HEK293 (cell line): Measurements from ENCODE around the gene B3GALT5.

ENCODE experiments used
- CTCF ChIP-seq: fragments of 450-650 bp; formaldehyde crosslinking; IDR thresholded peaks from 2 replicates; pipeline ENCODE4 v1.5.1; 2016; ENCODE audit warnings: missing biosample characterization, missing genetic modification characterization
- KLF16 ChIP-seq: fragments of 450-650 bp; formaldehyde crosslinking; IDR thresholded peaks from 2 replicates; pipeline ENCODE4 v1.5.1; 2017; ENCODE audit warnings: missing biosample characterization, missing genetic modification characterization
- PRDM6 ChIP-seq: fragments of 450-650 bp; formaldehyde crosslinking; IDR thresholded peaks from 2 replicates; pipeline ENCODE4 v1.5.1; 2017; ENCODE audit warnings: missing biosample characterization, missing genetic modification characterization

GRCh38 chr21:39641827-39642450, 29.2 kb downstream of the B3GALT5 start:
- TF ChIP-seq CTCF, result no peak
- no peak for TF ChIP-seq PRDM6 (tag by site-specific recombination)
- TF ChIP-seq KLF16 (tag by site-specific recombination), result no peak
